Measurements from ENCODE around the gene KCNH2.

Gene KCNH2

GRCh38 chr7:150951181-150951520 is 27.0 kb downstream of the KCNH2 start:
- DNase-seq (ENCODE audit: insufficient read length, low spot score) = no peak
- no peak for FAIRE-seq

- DNase-seq (ENCODE audit: insufficient read length, low spot score) = no peak
- no peak for FAIRE-seq
Observed at GRCh38 chr7:150950496-150951180, 27.5 kb downstream of the KCNH2 start.

- no peak for FAIRE-seq
- no peak for DNase-seq (ENCODE audit: insufficient read length, low spot score)
Observed at GRCh38 chr7:150949971-150950491, 28.1 kb downstream of the KCNH2 start.

GRCh38 chr7:150949564-150949963 is 28.6 kb downstream of the KCNH2 start:
- FAIRE-seq = no peak
- DNase-seq (ENCODE audit: insufficient read length, low spot score) = no peak

GRCh38 chr7:150948791-150949251 is 29.3 kb downstream of the KCNH2 start:
- no peak for DNase-seq (ENCODE audit: insufficient read length, low spot score)
- no peak for FAIRE-seq

- no peak for FAIRE-seq
- DNase-seq (ENCODE audit: insufficient read length, low spot score) = no peak
Observed at GRCh38 chr7:150947761-150948651, 30.1 kb downstream of the KCNH2 start.

- FAIRE-seq (no peak), DNase-seq (ENCODE audit: insufficient read length, low spot score) (no peak)
Observed at GRCh38 chr7:150947241-150947745, 30.8 kb downstream of the KCNH2 start.

GRCh38 chr7:150946421-150947240 is 31.5 kb downstream of the KCNH2 start:
- DNase-seq (ENCODE audit: insufficient read length, low spot score) = no peak
- FAIRE-seq = no peak

GRCh38 chr7:150945853-150946420 is 32.2 kb downstream of the KCNH2 start:
- FAIRE-seq (no peak), DNase-seq (ENCODE audit: insufficient read length, low spot score) (no peak)

GRCh38 chr7:150945171-150945852 is 32.8 kb downstream of the KCNH2 start:
- no peak for FAIRE-seq
- no peak for DNase-seq (ENCODE audit: insufficient read length, low spot score)

GRCh38 chr7:150944066-150945042 is 33.8 kb downstream of the KCNH2 start:
- DNase-seq (ENCODE audit: insufficient read length, low spot score) (no peak), FAIRE-seq (no peak)

GRCh38 chr7:150943453-150943814 is 34.7 kb downstream of the KCNH2 start:
- DNase-seq (ENCODE audit: insufficient read length, low spot score) (no peak), FAIRE-seq (no peak)

- DNase-seq (ENCODE audit: insufficient read length, low spot score) (no peak), FAIRE-seq (no peak)
Observed at GRCh38 chr7:150942591-150943452, 35.3 kb downstream of the KCNH2 start.

GRCh38 chr7:150942001-150942590 is 36.0 kb downstream of the KCNH2 start:
- FAIRE-seq (no peak), DNase-seq (ENCODE audit: insufficient read length, low spot score) (no peak)

- FAIRE-seq (no peak), DNase-seq (ENCODE audit: insufficient read length, low spot score) (no peak)
Observed at GRCh38 chr7:150941351-150942000, 36.6 kb downstream of the KCNH2 start.

- DNase-seq (ENCODE audit: insufficient read length, low spot score) = no peak
- FAIRE-seq = no peak
Observed at GRCh38 chr7:150940431-150941102, 37.6 kb downstream of the KCNH2 start.

Data from HTR-8/SVneo (cell line).